ENCODE measurements around the gene RCSD1. TPM values are rescaled to one million over a fixed set of nuclear protein-coding genes. Genes with fewer than 3 reads are reported as not detected.

RCSD1 gene
- total RNA-seq, 5 donors from 2014 or later (not counting 1 experiment from before 2014, with no cell fraction given) = 101 to 126 (median 107) TPM

DNA sequence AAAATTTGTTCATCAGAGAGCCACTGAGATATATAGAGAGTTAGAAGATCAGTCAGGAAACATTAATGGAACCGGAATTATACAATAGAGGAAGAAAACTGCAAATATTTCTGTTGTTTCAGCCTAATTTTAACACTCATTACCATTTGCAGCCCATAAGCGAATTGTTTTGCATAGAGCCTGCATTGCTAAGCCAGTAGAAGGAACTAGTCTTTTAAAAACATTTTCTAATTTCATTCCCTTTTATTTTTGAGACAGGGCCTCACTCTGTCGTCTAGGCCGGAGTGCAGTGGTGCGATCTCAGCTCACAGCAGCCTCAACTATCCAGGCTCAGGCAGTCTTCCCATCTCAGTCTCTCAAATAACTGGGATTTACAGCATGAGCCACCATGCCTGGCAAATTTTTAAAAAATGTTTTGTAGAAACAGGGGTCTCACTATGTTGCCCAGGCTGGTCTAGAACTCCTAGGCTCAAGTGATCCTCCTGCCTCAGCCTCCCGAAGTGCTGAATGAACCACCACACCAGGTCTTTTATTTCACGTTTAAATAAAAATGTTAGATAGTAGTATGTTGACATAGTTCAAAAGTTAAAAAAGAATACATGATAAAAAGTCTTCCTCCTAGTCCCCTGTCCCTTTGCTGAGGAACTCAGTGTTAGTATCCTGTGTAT is 117.1 kb downstream of the RCSD1 start:
- DNase-seq (no peak), ATAC-seq (replicated peaks in 1 of 4) (no peak)
- H3K27ac ChIP-seq (ENCODE audit: low read length) = no peak overlapping the region
- no peaks in the 10 kb centered on the region for H3K27me3 ChIP-seq (replicated peaks in 1 of 2; ENCODE audit: control insufficient read depth in 2 of 2, extremely low read depth in 1 of 2, insufficient read depth in 2 of 2, low read length in 1 of 2)
- Mint-ChIP-seq H3K27me3 (no peaks in the 10 kb centered on the region), H3K4me3 (no peak overlapping the region), H3K9me3 (no peaks in the 10 kb centered on the region), H3K36me3 (no peaks in the 10 kb centered on the region), H3K4me1 (peaks cover 2 to 8% (median 2%) of the 10 kb centered on the region in 3 donors), H3K27ac (no peak overlapping the region)
- WGBS (ENCODE audit: insufficient coverage) = 95% methylated on average over 4 of the region's 7 CpGs
- H3K4me3 ChIP-seq (ENCODE audit: control insufficient read depth in 1 of 2, extremely low read depth in 1 of 2, low read length in 1 of 2) = no peak overlapping the region
- CTCF ChIA-PET = no interaction called here
- H3K9me3 ChIP-seq = no peaks in the 10 kb centered on the region
- POLR2A ChIA-PET = no interaction called here
- no peaks in the 10 kb centered on the region for H3K36me3 ChIP-seq (ENCODE audit: control insufficient read depth in 2 of 2, extremely low read depth in 1 of 2, insufficient read depth in 1 of 2, low read length in 1 of 2)
- H3K4me1 ChIP-seq (ENCODE audit: control insufficient read depth in 1 of 2, extremely low read depth in 1 of 2, insufficient read depth in 2 of 2, low read length in 2 of 2) = no peaks in the 10 kb centered on the region

DNA sequence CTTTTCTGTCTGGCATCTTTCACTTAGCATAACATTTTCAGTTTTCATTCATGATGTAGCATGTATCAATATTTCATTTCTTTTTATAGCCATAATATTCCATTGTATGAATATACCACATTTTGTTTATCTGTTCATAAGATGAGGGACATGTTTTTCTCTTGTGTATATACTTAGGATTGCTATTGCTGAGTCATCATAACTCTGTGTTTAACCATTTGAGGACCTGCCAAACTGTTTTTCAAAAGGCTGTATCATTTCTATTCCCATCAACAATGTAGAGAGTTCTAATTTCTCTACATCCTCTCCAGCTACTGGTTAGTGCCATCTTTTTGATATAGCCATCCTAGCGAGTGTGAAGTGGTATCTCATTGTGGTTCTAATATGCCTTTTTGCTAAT is 118.0 kb downstream of the RCSD1 start:
- no peaks in the 10 kb centered on the region for H3K9me3 Mint-ChIP-seq
- peaks cover 8 to 12% (median 10%) of the 10 kb centered on the region in 3 donors for H3K4me1 Mint-ChIP-seq
- no peaks in the 10 kb centered on the region for H3K27me3 Mint-ChIP-seq
- H3K4me3 ChIP-seq (ENCODE audit: control insufficient read depth in 1 of 2, extremely low read depth in 1 of 2, low read length in 1 of 2) = no peak overlapping the region
- no peaks in the 10 kb centered on the region for H3K9me3 ChIP-seq
- no peak overlapping the region for H3K27ac Mint-ChIP-seq
- H3K4me3 Mint-ChIP-seq = no peak overlapping the region
- no peaks in the 10 kb centered on the region for H3K36me3 ChIP-seq (ENCODE audit: control insufficient read depth in 2 of 2, extremely low read depth in 1 of 2, insufficient read depth in 1 of 2, low read length in 1 of 2)
- H3K27ac ChIP-seq (ENCODE audit: low read length) = no peak overlapping the region
- ATAC-seq (replicated peaks in 1 of 4) (no peak), DNase-seq (no peak)
- CTCF ChIA-PET = no interaction called here
- POLR2A ChIA-PET = interaction anchor here in 1 of 2 donors (0.6 kb wide), 1 partner anchor 74 kb away, joined by 3 read pairs; no protein-coding TSS in a partner anchor
- H3K36me3 Mint-ChIP-seq = no peaks in the 10 kb centered on the region
- H3K4me1 ChIP-seq (ENCODE audit: control insufficient read depth in 1 of 2, extremely low read depth in 1 of 2, insufficient read depth in 2 of 2, low read length in 2 of 2) = peaks cover 0 to 7% of the 10 kb centered on the region in 2 experiments
- no peaks in the 10 kb centered on the region for H3K27me3 ChIP-seq (replicated peaks in 1 of 2; ENCODE audit: control insufficient read depth in 2 of 2, extremely low read depth in 1 of 2, insufficient read depth in 2 of 2, low read length in 1 of 2)
- no CpG with 5 or more reads among the region's 1 CpG for WGBS (ENCODE audit: insufficient coverage)

DNA sequence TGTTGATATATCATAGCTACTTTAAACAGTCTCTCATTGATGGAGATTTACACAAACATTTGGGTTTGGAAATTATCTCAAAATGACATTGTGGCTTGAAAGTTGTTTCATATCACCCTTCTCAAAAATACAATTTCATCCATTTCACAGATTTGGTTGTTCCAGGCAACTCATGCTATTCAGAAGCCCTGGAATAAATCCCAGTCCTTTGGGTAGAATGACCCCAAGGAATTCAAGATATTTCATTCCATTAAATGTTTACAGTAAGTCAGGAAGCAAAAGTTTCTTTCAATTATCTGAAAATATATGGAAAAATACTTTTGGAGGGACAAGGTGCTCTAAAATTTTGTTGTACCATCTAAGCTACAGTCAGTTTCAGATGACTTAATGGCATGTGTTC is 118.9 kb downstream of the RCSD1 start:
- Mint-ChIP-seq H3K36me3 (no peaks in the 10 kb centered on the region), H3K4me3 (no peak overlapping the region), H3K27ac (no peak overlapping the region), H3K27me3 (no peaks in the 10 kb centered on the region), H3K4me1 (peaks cover 11 to 13% (median 12%) of the 10 kb centered on the region in 3 donors), H3K9me3 (no peaks in the 10 kb centered on the region)
- H3K36me3 ChIP-seq (ENCODE audit: control insufficient read depth in 2 of 2, extremely low read depth in 1 of 2, insufficient read depth in 1 of 2, low read length in 1 of 2) = no peaks in the 10 kb centered on the region
- ATAC-seq (replicated peaks in 1 of 4) (no peak), DNase-seq (no peak)
- H3K4me1 ChIP-seq (ENCODE audit: control insufficient read depth in 1 of 2, extremely low read depth in 1 of 2, insufficient read depth in 2 of 2, low read length in 2 of 2) = peaks cover 0 to 7% of the 10 kb centered on the region in 2 experiments
- H3K27ac ChIP-seq (ENCODE audit: low read length) = no peak overlapping the region
- H3K4me3 ChIP-seq (ENCODE audit: control insufficient read depth in 1 of 2, extremely low read depth in 1 of 2, low read length in 1 of 2) = no peak overlapping the region
- no peaks in the 10 kb centered on the region for H3K9me3 ChIP-seq
- ChIA-PET CTCF (no interaction called here), POLR2A (no interaction called here)
- H3K27me3 ChIP-seq (replicated peaks in 1 of 2; ENCODE audit: control insufficient read depth in 2 of 2, extremely low read depth in 1 of 2, insufficient read depth in 2 of 2, low read length in 1 of 2) = no peaks in the 10 kb centered on the region

DNA sequence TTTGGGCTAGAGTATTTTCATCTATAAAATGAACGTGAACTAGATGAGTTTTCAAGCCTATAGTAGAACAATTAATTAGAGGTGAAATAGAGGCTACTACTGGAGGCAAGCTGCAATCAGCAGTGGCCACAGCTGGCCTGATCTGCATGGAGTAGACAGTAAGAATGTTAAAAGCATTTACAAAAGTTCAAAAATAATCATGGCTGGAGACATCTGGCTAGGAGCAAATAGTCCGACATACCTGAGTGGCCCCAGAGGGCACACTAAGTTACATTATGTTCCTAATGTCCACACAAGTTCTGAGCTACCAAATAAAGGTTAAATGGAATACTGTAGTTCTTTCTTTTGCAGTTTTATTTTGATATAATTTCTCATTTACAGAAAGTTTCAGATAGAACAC is 119.7 kb downstream of the RCSD1 start:
- H3K4me1 Mint-ChIP-seq = peaks cover 11 to 13% (median 12%) of the 10 kb centered on the region in 3 donors

DNA sequence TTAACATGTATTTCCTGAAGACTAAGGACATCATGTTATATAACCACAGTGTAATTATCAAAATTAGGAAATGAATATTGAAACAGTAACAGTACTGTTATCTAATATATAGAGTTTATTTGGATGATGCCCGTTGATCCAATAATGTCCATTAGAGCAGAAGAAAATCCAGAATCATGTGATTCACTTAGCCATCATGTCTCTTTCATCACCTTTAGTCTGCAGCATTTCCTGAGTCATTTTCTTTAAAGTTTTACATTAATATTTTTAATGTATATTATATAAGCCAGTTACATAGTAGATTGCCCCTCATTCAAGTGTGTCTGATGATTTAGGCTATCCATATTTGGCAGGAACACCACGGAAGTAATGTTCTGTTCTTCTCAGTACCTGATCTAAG is 120.6 kb downstream of the RCSD1 start:
- no peaks in the 10 kb centered on the region for H3K27me3 ChIP-seq (replicated peaks in 1 of 2; ENCODE audit: control insufficient read depth in 2 of 2, extremely low read depth in 1 of 2, insufficient read depth in 2 of 2, low read length in 1 of 2)
- WGBS (ENCODE audit: insufficient coverage) = no CpG with 5 or more reads among the region's 2 CpGs
- ATAC-seq (replicated peaks in 1 of 4) (no peak), DNase-seq (no peak)
- Mint-ChIP-seq H3K9me3 (no peaks in the 10 kb centered on the region), H3K27me3 (no peaks in the 10 kb centered on the region), H3K27ac (no peak overlapping the region), H3K36me3 (no peaks in the 10 kb centered on the region), H3K4me1 (peaks cover 11 to 13% (median 12%) of the 10 kb centered on the region in 3 donors), H3K4me3 (no peak overlapping the region)
- no peaks in the 10 kb centered on the region for H3K36me3 ChIP-seq (ENCODE audit: control insufficient read depth in 2 of 2, extremely low read depth in 1 of 2, insufficient read depth in 1 of 2, low read length in 1 of 2)
- POLR2A ChIA-PET = no interaction called here
- no peaks in the 10 kb centered on the region for H3K9me3 ChIP-seq
- peaks cover 0 to 7% of the 10 kb centered on the region in 2 experiments for H3K4me1 ChIP-seq (ENCODE audit: control insufficient read depth in 1 of 2, extremely low read depth in 1 of 2, insufficient read depth in 2 of 2, low read length in 2 of 2)
- H3K4me3 ChIP-seq (ENCODE audit: control insufficient read depth in 1 of 2, extremely low read depth in 1 of 2, low read length in 1 of 2) = no peak overlapping the region
- CTCF ChIA-PET = no interaction called here
- H3K27ac ChIP-seq (ENCODE audit: low read length) = no peak overlapping the region

More for the DNA sequence above, 119.7 kb downstream of the RCSD1 start:
- DNase-seq = no peak
- no peaks in the 10 kb centered on the region for H3K9me3 ChIP-seq
- ChIA-PET CTCF (interaction anchor here in 1 of 2 donors (0.5 kb wide), 1 partner anchor 8 kb away, joined by 3 read pairs; no protein-coding TSS in a partner anchor), POLR2A (no interaction called here)
- no peaks in the 10 kb centered on the region for H3K27me3 ChIP-seq (replicated peaks in 1 of 2; ENCODE audit: control insufficient read depth in 2 of 2, extremely low read depth in 1 of 2, insufficient read depth in 2 of 2, low read length in 1 of 2)
- H3K4me1 ChIP-seq (ENCODE audit: control insufficient read depth in 1 of 2, extremely low read depth in 1 of 2, insufficient read depth in 2 of 2, low read length in 2 of 2) = peaks cover 0 to 7% of the 10 kb centered on the region in 2 experiments
- H3K27ac Mint-ChIP-seq = no peak overlapping the region
- H3K36me3 Mint-ChIP-seq = no peaks in the 10 kb centered on the region
- H3K27ac ChIP-seq (ENCODE audit: low read length) = no peak overlapping the region
- no peak overlapping the region for H3K4me3 Mint-ChIP-seq
- no peak for ATAC-seq (replicated peaks in 1 of 4)
- no peak overlapping the region for H3K4me3 ChIP-seq (ENCODE audit: control insufficient read depth in 1 of 2, extremely low read depth in 1 of 2, low read length in 1 of 2)
- no CpG with 5 or more reads among the region's 2 CpGs for WGBS (ENCODE audit: insufficient coverage)
- no peaks in the 10 kb centered on the region for H3K9me3 Mint-ChIP-seq
- H3K36me3 ChIP-seq (ENCODE audit: control insufficient read depth in 2 of 2, extremely low read depth in 1 of 2, insufficient read depth in 1 of 2, low read length in 1 of 2) = no peaks in the 10 kb centered on the region
- no peaks in the 10 kb centered on the region for H3K27me3 Mint-ChIP-seq

DNA sequence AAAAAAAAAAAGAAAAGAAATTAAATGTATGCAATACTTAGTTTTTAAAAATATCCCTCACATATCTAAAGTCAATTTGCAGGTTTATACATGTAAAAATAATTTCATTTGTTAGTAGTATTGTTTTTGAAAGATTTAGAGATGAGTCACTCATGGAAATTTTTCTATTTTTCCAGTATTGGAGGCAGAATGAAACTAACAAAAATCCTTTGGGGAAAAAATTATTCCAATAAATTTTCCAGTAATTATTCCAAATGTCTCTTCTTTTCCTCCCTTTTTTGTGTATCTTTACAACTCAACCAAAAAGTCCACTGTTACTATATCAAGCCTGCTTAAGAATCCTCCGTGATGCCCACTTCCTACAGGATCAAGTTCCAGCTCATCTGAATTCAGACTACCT is 121.6 kb downstream of the RCSD1 start:
- Histone ChIP-seq H3K27me3 (replicated peaks in 1 of 2; ENCODE audit: control insufficient read depth in 2 of 2, extremely low read depth in 1 of 2, insufficient read depth in 2 of 2, low read length in 1 of 2) (no peaks in the 10 kb centered on the region), H3K36me3 (ENCODE audit: control insufficient read depth in 2 of 2, extremely low read depth in 1 of 2, insufficient read depth in 1 of 2, low read length in 1 of 2) (no peaks in the 10 kb centered on the region), H3K27ac (ENCODE audit: low read length) (no peak overlapping the region), H3K9me3 (no peaks in the 10 kb centered on the region), H3K4me1 (ENCODE audit: control insufficient read depth in 1 of 2, extremely low read depth in 1 of 2, insufficient read depth in 2 of 2, low read length in 2 of 2) (peaks cover 0 to 7% of the 10 kb centered on the region in 2 experiments), H3K4me3 (ENCODE audit: control insufficient read depth in 1 of 2, extremely low read depth in 1 of 2, low read length in 1 of 2) (no peak overlapping the region)
- H3K4me1 Mint-ChIP-seq = peaks cover 12 to 16% (median 14%) of the 10 kb centered on the region in 3 donors
- no peaks in the 10 kb centered on the region for H3K9me3 Mint-ChIP-seq
- WGBS (ENCODE audit: insufficient coverage) = 92% methylated on average over 1 of the region's 1 CpG
- H3K36me3 Mint-ChIP-seq = no peaks in the 10 kb centered on the region
- CTCF ChIA-PET = no interaction called here
- no peak for ATAC-seq (replicated peaks in 1 of 4)
- H3K27ac Mint-ChIP-seq = no peak overlapping the region
- DNase-seq = no peak
- no peak overlapping the region for H3K4me3 Mint-ChIP-seq
- POLR2A ChIA-PET = no interaction called here
- H3K27me3 Mint-ChIP-seq = no peaks in the 10 kb centered on the region
